ENCODE results near the gene OMP. TPM values are rescaled to one million over a fixed set of nuclear protein-coding genes. Genes with fewer than 3 reads are reported as not detected.
"Not testable (repeated sequence)": the region's sequence is repeated elsewhere in the genome, so short reads cannot be mapped to it uniquely, and the experiment has no call there.

OMP gene
- total and polyA plus RNA-seq, 7 donors, result 0.32 TPM; not detected in 6

DNA sequence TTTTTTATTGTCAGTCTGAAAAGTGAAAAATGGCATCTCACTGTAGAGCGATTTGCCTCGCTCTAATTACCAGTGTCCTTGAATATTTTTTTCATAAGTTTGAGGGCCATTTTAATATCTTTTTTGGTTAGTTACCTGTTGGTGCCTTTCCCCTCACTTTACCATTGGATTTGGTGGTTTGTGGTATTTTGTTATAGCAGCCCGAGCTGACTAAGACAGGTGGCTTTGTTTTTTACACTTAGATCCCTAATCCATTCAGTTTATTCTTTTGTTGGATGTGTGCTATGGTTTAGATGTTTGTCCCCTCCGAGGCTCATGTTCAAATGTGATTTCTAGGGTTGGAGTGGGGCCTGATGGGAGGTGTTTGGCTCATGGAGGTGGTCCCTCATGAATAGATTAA lies 42.4 kb upstream of the OMP start:
- TF ChIP-seq, protein P1, sequence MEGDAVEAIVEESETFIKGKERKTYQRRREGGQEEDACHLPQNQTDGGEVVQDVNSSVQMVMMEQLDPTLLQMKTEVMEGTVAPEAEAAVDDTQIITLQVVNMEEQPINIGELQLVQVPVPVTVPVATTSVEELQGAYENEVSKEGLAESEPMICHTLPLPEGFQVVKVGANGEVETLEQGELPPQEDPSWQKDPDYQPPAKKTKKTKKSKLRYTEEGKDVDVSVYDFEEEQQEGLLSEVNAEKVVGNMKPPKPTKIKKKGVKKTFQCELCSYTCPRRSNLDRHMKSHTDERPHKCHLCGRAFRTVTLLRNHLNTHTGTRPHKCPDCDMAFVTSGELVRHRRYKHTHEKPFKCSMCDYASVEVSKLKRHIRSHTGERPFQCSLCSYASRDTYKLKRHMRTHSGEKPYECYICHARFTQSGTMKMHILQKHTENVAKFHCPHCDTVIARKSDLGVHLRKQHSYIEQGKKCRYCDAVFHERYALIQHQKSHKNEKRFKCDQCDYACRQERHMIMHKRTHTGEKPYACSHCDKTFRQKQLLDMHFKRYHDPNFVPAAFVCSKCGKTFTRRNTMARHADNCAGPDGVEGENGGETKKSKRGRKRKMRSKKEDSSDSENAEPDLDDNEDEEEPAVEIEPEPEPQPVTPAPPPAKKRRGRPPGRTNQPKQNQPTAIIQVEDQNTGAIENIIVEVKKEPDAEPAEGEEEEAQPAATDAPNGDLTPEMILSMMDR (IDR thresholded peaks at IDR 0.05), result no peak
- H3K27me3 ChIP-seq (ENCODE audit: insufficient read depth in 3 of 3, low read length in 2 of 3), result peaks cover 0 to 4% (median 0%) of the 10 kb centered on the region in 3 donors
- intact Hi-C loops (cut with DNase I), result no loop called here
- DNase-seq, result no peak
- no peak for ATAC-seq
- 73% methylated on average over 4 of the region's 4 CpGs for WGBS, 3 donors
- peaks cover 6% of the 10 kb centered on the region for H3K9me3 ChIP-seq
- no peaks in the 10 kb centered on the region for H3K4me1 ChIP-seq
- no peaks in the 10 kb centered on the region for H3K36me3 ChIP-seq (ENCODE audit: insufficient read depth in 1 of 2, low read depth in 1 of 2)
- no peak overlapping the region for H3K27ac ChIP-seq
- no peak overlapping the region for H3K4me3 ChIP-seq

DNA sequence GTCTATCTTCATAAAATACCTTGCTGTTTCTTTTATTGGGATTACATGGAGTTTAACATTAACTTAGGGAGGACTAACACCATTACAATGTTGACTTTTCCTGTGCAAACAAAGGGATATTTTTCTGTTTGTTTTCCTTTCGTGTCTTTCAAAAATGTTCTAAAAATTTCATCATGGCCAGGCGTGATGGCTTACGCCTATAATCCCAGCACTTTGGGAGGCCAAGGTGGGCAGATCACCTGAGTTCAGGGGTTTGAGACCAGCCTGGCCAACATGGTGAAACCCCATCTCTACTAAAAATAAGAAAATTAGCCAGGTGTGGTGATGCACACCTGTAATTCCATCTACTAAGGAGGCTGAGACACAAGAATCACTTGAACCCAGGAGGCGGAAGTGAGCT lies 41.4 kb upstream of the OMP start:
- DNase-seq; H3K36me3 ChIP-seq (ENCODE audit: insufficient read depth in 1 of 2, low read depth in 1 of 2); intact Hi-C loops (cut with DNase I); H3K27me3 ChIP-seq (ENCODE audit: insufficient read depth in 3 of 3, low read length in 2 of 3); H3K9me3 ChIP-seq; ATAC-seq; H3K4me3 ChIP-seq; H3K4me1 ChIP-seq; H3K27ac ChIP-seq: not testable (repeated sequence)
- 69 to 88% (median 87%) methylated on average over 4 of the region's 4 CpGs for WGBS, 3 donors

DNA sequence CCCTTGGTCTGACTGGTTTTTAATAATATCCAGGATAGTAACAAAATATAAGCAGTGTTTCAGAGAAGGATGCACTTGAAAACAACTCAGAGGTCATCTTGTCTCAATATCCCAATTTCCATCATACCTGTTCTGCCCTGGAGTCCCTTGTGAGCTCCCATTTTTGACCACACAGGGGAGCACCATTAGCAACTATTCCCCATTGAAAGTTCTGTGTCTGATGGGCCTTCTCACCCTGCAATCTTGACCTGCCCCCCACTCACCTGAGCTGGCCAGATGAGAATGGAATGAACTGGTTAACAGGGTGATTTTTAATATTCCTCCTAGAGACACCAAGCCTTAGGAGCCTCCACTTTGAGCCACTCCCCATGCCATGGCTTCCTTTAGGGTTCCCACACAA lies 39.7 kb upstream of the OMP start:
- Histone ChIP-seq H3K4me3 (no peak overlapping the region), H3K4me1 (no peaks in the 10 kb centered on the region), H3K27ac (no peak overlapping the region), H3K36me3 (ENCODE audit: insufficient read depth in 1 of 2, low read depth in 1 of 2) (no peaks in the 10 kb centered on the region), H3K9me3 (no peaks in the 10 kb centered on the region), H3K27me3 (ENCODE audit: insufficient read depth in 3 of 3, low read length in 2 of 3) (peaks cover 0 to 4% (median 0%) of the 10 kb centered on the region in 3 donors)
- ATAC-seq (no peak), DNase-seq (no peak)
- intact Hi-C loops (cut with DNase I), result no loop called here
- TF ChIP-seq, protein P1 (IDR thresholded peaks at IDR 0.05), result no peak

DNA sequence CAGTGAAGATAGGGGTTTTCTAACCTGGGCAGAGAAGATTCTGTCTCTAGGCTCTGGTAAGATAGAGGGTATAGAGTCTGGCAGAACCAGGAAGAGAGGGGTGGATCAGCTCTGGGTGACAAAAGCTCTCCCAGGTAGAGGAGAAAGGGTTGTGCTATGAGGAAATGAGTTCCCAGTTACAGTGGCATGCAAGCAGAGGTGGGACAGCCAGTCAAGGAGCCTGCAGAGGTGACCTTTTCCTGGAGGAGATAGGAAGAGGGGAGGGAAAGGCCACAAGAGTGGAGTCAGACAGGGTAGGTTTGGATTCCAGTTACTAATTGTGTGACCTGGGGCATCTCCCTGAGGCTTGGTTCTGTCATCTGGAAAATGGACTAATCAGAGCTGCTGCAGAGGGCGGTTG lies 39.2 kb upstream of the OMP start:
- intact Hi-C loops (cut with DNase I), result no loop called here
- no peak overlapping the region for H3K4me3 ChIP-seq
- no peaks in the 10 kb centered on the region for H3K36me3 ChIP-seq (ENCODE audit: insufficient read depth in 1 of 2, low read depth in 1 of 2)
- H3K27me3 ChIP-seq (ENCODE audit: insufficient read depth in 3 of 3, low read length in 2 of 3), result peaks cover 0 to 4% (median 0%) of the 10 kb centered on the region in 3 donors
- no peaks in the 10 kb centered on the region for H3K4me1 ChIP-seq
- ATAC-seq (no peak), DNase-seq (no peak)
- TF ChIP-seq, protein P1 (IDR thresholded peaks at IDR 0.05), result no peak
- H3K27ac ChIP-seq, result no peak overlapping the region
- H3K9me3 ChIP-seq, result no peaks in the 10 kb centered on the region
- WGBS, 3 donors, result 89 to 100% (median 96%) methylated on average over 1 of the region's 1 CpG

DNA sequence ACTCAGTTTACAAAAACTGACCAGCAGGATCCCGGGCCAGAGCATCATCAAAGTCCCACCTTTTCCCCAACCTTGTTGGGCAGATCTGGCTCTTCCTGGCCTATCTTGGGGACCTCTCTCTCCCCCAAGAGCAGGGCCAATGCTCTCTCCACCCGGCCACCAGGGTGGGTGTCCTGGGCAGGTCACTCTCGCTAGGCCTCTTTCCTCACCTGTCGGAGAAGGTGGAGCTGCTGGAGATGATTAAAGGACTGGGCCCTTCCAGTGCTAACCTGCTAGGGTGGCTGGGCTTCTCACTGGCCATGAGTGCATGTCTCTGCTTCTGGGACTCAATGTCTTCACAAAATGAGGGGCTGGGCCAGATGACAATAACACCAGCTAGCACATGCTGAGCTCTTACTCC lies 38.8 kb upstream of the OMP start:
- ATAC-seq (no peak), DNase-seq (no peak)
- intact Hi-C loops (cut with DNase I), result no loop called here
- Histone ChIP-seq H3K4me1 (no peaks in the 10 kb centered on the region), H3K36me3 (ENCODE audit: insufficient read depth in 1 of 2, low read depth in 1 of 2) (no peaks in the 10 kb centered on the region), H3K9me3 (no peaks in the 10 kb centered on the region), H3K27me3 (ENCODE audit: insufficient read depth in 3 of 3, low read length in 2 of 3) (peaks cover 0 to 4% (median 0%) of the 10 kb centered on the region in 3 donors), H3K4me3 (no peak overlapping the region), H3K27ac (no peak overlapping the region)
- 93 to 100% (median 97%) methylated on average over 4 of the region's 4 CpGs for WGBS, 3 donors
- TF ChIP-seq, protein P1 (IDR thresholded peaks at IDR 0.05), result no peak

Measured in psoas muscle (tissue), 8 donors.